Stomach (tissue), 4 donors: Measurements from ENCODE around the gene ADGRF5.

Source experiments
- POLR2A ChIP-seq, 4 donors: fragments of 450-650 bp; IDR thresholded peaks; one replicate each; pipeline ENCODE4 v1.6.1; 2016; ENCODE audit warnings: antibody characterized with exemption in 4 of 4, control low read depth in 2 of 4, mild to moderate bottlenecking in 1 of 4, moderate library complexity in 1 of 4
- TF ChIP-seq, protein P1 (sequence below), 7 experiments: fragments of 450-650 bp in 4 of 7; fragments of 200-600 bp in 3 of 7; sonication (generic) in 3 of 7; IDR thresholded peaks; one replicate each; pipeline ENCODE4 v1.5.1; 2016 to 2019; ENCODE audit warnings: antibody characterized with exemption in 7 of 7, control low read depth in 2 of 7, mild to moderate bottlenecking in 1 of 7

DNA sequence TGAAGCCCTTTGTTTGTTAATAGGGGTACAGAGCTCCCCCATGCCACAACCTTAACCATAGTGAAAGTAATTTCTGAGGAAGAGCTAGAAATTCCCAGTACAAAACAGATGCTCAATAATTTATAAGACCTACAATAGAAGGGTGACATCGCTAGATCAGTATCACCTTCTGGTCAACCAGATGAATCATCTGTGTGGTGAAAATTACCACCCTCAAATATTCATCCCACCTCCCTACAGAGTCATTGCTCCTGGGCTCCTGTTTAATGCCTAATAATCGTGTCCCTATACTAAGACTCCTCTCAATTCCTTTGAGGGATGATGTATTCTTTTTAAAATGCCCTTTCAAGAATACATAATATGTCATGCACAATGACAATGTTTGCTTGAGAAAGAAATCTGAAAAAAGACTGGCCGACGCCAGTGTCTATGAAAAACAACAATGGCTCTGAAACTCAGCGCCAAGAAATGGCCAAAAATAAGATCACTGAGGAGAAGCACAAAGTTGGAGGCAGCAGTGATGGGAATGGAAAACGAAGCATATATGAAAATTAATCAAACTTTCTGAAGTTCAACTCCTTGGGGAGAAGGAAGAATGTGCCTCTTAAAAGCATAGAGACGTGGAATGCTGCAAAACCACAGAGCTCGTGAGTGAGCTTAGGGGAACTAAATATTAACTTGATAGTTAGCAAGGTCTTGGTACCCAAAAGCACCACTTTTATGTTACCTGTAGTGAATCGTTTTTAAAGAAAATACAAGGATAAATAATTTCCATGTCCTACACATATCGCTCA is 11.0 kb upstream of the ADGRF5 start:
- TF ChIP-seq POLR2A (IDR thresholded peaks at IDR 0.05) = no peak
- TF ChIP-seq, protein P1, sequence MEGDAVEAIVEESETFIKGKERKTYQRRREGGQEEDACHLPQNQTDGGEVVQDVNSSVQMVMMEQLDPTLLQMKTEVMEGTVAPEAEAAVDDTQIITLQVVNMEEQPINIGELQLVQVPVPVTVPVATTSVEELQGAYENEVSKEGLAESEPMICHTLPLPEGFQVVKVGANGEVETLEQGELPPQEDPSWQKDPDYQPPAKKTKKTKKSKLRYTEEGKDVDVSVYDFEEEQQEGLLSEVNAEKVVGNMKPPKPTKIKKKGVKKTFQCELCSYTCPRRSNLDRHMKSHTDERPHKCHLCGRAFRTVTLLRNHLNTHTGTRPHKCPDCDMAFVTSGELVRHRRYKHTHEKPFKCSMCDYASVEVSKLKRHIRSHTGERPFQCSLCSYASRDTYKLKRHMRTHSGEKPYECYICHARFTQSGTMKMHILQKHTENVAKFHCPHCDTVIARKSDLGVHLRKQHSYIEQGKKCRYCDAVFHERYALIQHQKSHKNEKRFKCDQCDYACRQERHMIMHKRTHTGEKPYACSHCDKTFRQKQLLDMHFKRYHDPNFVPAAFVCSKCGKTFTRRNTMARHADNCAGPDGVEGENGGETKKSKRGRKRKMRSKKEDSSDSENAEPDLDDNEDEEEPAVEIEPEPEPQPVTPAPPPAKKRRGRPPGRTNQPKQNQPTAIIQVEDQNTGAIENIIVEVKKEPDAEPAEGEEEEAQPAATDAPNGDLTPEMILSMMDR (IDR thresholded peaks at IDR 0.05) = no peak
